GM12878 (cell line): ENCODE data around the gene FBXL16.

Experiments used
- ASH2L ChIP-seq: fragments of 300-600, 200-600 bp; sonication (generic); IDR thresholded peaks from 2 replicates; pipeline ENCODE4 v1.6.1; 2017; ENCODE audit warnings: low read depth, mild to moderate bottlenecking, borderline replicate concordance
- BHLHE40 ChIP-seq, 2 experiments: fragments of 450-650 bp in 1 of 2; IDR thresholded peaks; 2 replicates each; pipeline ENCODE4 v1.6.1; 2011 to 2017; ENCODE audit warnings: low read depth in 2 of 2, borderline replicate concordance in 1 of 2, improper control_type of control experiment in 1 of 2, low read length in 1 of 2, mild to moderate bottlenecking in 1 of 2
- ESRRA ChIP-seq: IDR thresholded peaks from 2 replicates; pipeline ENCODE4 v1.6.1; 2012; ENCODE audit warnings: mild to moderate bottlenecking, low read length, improper control_type of control experiment
- EZH2 ChIP-seq: IDR thresholded peaks from 2 replicates; pipeline ENCODE4 v1.6.1; 2012; ENCODE audit warnings: low read depth, mild to moderate bottlenecking, control low read depth, inconsistent platforms, low read length, borderline replicate concordance; ENCODE audit not compliant: control insufficient read depth
- MTA2 ChIP-seq: fragments of 450-650 bp; IDR thresholded peaks from 2 replicates; pipeline ENCODE4 v1.6.1; 2016; ENCODE audit warnings: low read depth, mild to moderate bottlenecking, moderate library complexity
- MYC ChIP-seq: IDR thresholded peaks from 2 replicates; pipeline ENCODE4 v1.6.1; 2011; ENCODE audit warnings: mild to moderate bottlenecking, low read length, moderate library complexity, inconsistent platforms; ENCODE audit not compliant: insufficient read depth, insufficient replicate concordance, insufficient read length, severe bottlenecking
- POLR2A ChIP-seq: IDR thresholded peaks from 2 replicates; pipeline ENCODE4 v1.6.1; 2011; ENCODE audit warnings: low read depth, mild to moderate bottlenecking, low read length
- RAD21 ChIP-seq: IDR thresholded peaks from 2 replicates; pipeline ENCODE4 v1.6.1; 2011; ENCODE audit warnings: mild to moderate bottlenecking, low read depth, low read length, moderate library complexity; ENCODE audit not compliant: insufficient read depth
- RAD51 ChIP-seq: fragments of 450-650 bp; IDR thresholded peaks from 2 replicates; pipeline ENCODE4 v1.6.1; 2016; ENCODE audit warnings: moderate library complexity, mild to moderate bottlenecking, inconsistent platforms
- REST ChIP-seq: IDR thresholded peaks from 2 replicates; pipeline ENCODE4 v1.6.1; 2012; ENCODE audit warnings: mild to moderate bottlenecking, low read depth, low read length
- STAT3 ChIP-seq: IDR thresholded peaks from 2 replicates; pipeline ENCODE4 v1.6.1; 2011; ENCODE audit warnings: low read depth, low read length, improper control_type of control experiment
- ZNF274 ChIP-seq: IDR thresholded peaks from one replicate; pipeline ENCODE4 v1.8.0; 2011; ENCODE audit not compliant: insufficient read length, insufficient read depth
- ZZZ3 ChIP-seq: IDR thresholded peaks from 2 replicates; pipeline ENCODE4 v1.6.1; 2011; ENCODE audit warnings: low read depth; ENCODE audit not compliant: control insufficient read depth, insufficient read length

GRCh38 chr16:679814-680624 is 25.6 kb downstream of the FBXL16 start, which contains the start of gene STUB1:
- peak; percentile 79 for TF ChIP-seq POLR2A
- no peak for TF ChIP-seq RAD51
- no peak for TF ChIP-seq MYC
- no peak for TF ChIP-seq REST
- TF ChIP-seq RAD21: no peak
- TF ChIP-seq ASH2L: no peak
- no peak for TF ChIP-seq STAT3
- no peak for TF ChIP-seq MTA2
- TF ChIP-seq EZH2: no peak
- TF ChIP-seq BHLHE40 (IDR thresholded peaks at IDR 0.05; ENCODE audit: borderline replicate concordance in 1 of 2, low read depth in 2 of 2, low read length in 1 of 2): peak; percentile 75 to 91; a peak in 3 of 4 replicates
- TF ChIP-seq ZZZ3: no peak
- no peak for TF ChIP-seq ESRRA
- TF ChIP-seq ZNF274: no peak
